SK-N-MC (cell line): ENCODE measurements around the gene TBC1D9B.

Source experiments
- EZH2 ChIP-seq: fragments of 200-600 bp; sonication (generic); IDR thresholded peaks from one replicate; pipeline ENCODE4 v1.6.1; 2017; ENCODE audit warnings: antibody characterized with exemption
- FOXP2 ChIP-seq: optimal IDR thresholded peaks from 2 replicates; pipeline ENCODE3; 2011; ENCODE audit warnings: mild to moderate bottlenecking, moderate library complexity; ENCODE audit not compliant: insufficient read depth; ENCODE audit errors: extremely low read length, control extremely low read depth
- POLR2AphosphoS5 ChIP-seq: IDR thresholded peaks from 2 replicates; pipeline ENCODE4 v1.6.1; 2012; ENCODE audit warnings: mild to moderate bottlenecking, low read depth, low read length, borderline replicate concordance

DNA sequence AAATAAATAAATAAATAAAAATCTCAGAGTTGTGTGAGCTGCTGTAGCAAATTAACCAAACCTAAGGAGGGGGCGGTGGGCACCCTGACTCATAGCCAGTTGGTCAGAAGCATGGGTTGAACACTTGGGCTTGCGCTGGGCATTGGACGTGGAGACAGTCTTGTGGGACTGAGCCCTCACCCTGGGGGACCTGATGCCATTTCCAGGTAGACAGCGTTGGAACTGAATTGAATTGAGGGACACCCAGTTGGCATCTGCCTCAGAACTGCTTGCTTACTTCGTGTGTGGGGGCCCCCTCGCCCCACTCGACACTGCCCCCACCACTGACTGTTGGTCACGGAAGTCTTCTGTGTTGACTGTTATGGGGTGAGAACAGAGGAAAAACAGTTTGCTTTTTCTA, 19.0 kb upstream of the TBC1D9B start:
- TF ChIP-seq EZH2 (no peak), POLR2AphosphoS5 (no peak), FOXP2 (no peak)
